ENCODE measurements around the gene ZBP1.

ZBP1 gene

GRCh38 chr20:57617079-57617795 lies 3.0 kb downstream of the ZBP1 start:
- no peak for DNase-seq (ENCODE audit: low spot score)

GRCh38 chr20:57616143-57616951 lies 3.9 kb downstream of the ZBP1 start:
- DNase-seq (ENCODE audit: low spot score), result no peak

- DNase-seq (ENCODE audit: low spot score), result no peak
Measured at GRCh38 chr20:57615445-57615811, 4.8 kb downstream of the ZBP1 start.

- no peak for DNase-seq (ENCODE audit: low spot score)
Measured at GRCh38 chr20:57614490-57615444, 5.5 kb downstream of the ZBP1 start.

GRCh38 chr20:57613481-57613921 lies 6.7 kb downstream of the ZBP1 start:
- DNase-seq (ENCODE audit: low spot score), result no peak

- DNase-seq (ENCODE audit: low spot score), result no peak
Measured at GRCh38 chr20:57612916-57613315, 7.3 kb downstream of the ZBP1 start.

- DNase-seq (ENCODE audit: low spot score), result no peak
Measured at GRCh38 chr20:57612436-57612835, 7.8 kb downstream of the ZBP1 start.

GRCh38 chr20:57611586-57612311 lies 8.5 kb downstream of the ZBP1 start:
- peak; percentile 38 for DNase-seq (ENCODE audit: low spot score)

GRCh38 chr20:57610261-57610952 lies 9.8 kb downstream of the ZBP1 start:
- no peak for DNase-seq (ENCODE audit: low spot score)

- no peak for DNase-seq (ENCODE audit: low spot score)
Measured at GRCh38 chr20:57609842-57610167, 10.4 kb downstream of the ZBP1 start.

GRCh38 chr20:57609086-57609841 lies 11.0 kb downstream of the ZBP1 start:
- no peak for DNase-seq (ENCODE audit: low spot score)

- no peak for DNase-seq (ENCODE audit: low spot score)
Measured at GRCh38 chr20:57608516-57608915, 11.7 kb downstream of the ZBP1 start.

- no peak for DNase-seq (ENCODE audit: low spot score)
Measured at GRCh38 chr20:57605878-57606277, 14.3 kb downstream of the ZBP1 start.

GRCh38 chr20:57605045-57605444 lies 15.2 kb downstream of the ZBP1 start:
- no peak for DNase-seq (ENCODE audit: low spot score)

GRCh38 chr20:57603120-57603519 lies 17.1 kb downstream of the ZBP1 start:
- no peak for DNase-seq (ENCODE audit: low spot score)

GRCh38 chr20:57601737-57602136 lies 18.5 kb downstream of the ZBP1 start:
- DNase-seq (ENCODE audit: low spot score), result no peak

- no peak for DNase-seq (ENCODE audit: low spot score)
Measured at GRCh38 chr20:57601211-57601570, 19.0 kb downstream of the ZBP1 start.

- no peak for DNase-seq (ENCODE audit: low spot score)
Measured at GRCh38 chr20:57600320-57601210, 19.7 kb downstream of the ZBP1 start.

GRCh38 chr20:57598491-57598890 lies 21.7 kb downstream of the ZBP1 start:
- DNase-seq (ENCODE audit: low spot score), result no peak

All from Ammon's horn (tissue), 1 donor.